ENCODE measurements around the gene UNC13C.

Gene UNC13C

GRCh38 chr15:54502416-54503075, 524.3 kb downstream of the UNC13C start:
- DNase-seq, result no peak

- no peak for DNase-seq
These were observed 526.5 kb downstream of the UNC13C start for GRCh38 chr15:54504695-54505094.

DNA sequence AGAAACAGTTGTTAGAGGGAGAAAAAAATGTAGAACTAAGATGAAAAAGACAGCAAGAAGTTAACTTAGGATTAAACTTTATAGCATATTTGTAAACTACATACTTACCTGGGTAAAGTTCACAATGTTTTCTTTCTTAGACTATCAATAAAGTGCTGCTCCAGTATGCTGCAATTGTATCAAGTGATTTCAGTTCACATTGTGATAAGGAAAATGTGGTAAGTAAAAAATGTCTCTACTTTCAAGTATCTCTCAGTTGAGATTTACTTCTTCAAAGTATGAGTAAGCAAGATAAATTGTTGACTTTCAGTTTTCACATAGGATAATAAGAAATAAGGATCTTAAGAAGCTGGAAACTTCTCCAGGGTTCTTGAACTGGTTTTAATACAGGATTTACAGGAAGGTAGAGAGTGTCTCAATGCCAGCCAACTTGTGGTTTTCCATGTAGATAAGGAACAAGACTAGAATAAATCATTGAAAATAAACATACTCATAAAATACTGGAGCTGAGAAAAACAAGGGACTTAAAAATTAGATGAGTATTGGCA, 528.8 kb downstream of the UNC13C start:
- DNase-seq, result no peak

- no peak for DNase-seq
These were observed 536.4 kb downstream of the UNC13C start for GRCh38 chr15:54514601-54515000.

DNA sequence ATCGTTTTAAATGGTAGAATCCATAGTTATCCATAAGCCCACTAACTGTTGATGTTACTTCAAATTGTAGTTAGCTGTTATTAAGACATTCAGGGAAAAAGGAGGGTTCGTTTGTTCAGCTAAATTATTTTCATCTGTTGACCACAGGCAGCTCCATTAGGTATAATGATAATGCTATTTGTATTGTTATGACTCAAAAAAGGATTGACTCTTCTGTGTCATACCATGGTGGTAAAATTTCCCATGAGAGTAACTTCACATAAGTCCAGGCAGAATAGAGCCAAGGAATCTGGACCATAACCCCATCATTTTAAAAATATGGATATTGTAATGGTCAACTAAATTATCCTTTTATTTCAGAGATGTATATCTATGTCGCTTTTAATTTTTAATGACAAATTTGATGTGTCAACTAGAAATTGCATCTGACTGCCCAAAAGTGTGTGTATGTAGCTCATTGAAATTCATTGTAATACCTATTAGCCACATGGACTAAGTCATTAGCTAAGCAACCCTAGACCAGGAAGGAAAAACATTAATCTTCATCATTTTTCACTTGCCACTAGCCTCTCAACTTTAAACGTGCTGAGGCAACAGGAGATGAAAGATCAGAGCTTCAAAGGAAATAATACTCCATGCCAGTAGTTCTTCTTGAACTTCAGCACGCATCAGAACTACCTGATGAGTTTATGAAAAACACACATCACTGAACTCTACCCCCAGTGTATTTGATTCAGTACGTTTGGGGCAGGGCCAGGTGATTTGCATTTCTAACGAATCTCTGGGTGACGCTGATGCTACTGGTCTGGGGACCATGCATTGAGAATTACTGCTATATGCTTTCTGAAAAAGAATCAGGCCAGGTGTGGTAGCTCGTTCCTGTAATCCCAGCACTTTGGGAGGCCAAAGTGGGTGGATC, 537.7 kb downstream of the UNC13C start:
- no peak for DNase-seq

GRCh38 chr15:54517366-54517765, 539.1 kb downstream of the UNC13C start:
- no peak for DNase-seq

- no peak for DNase-seq
These were observed 540.1 kb downstream of the UNC13C start for GRCh38 chr15:54518156-54518882.

- no peak for DNase-seq
These were observed 541.3 kb downstream of the UNC13C start for GRCh38 chr15:54519577-54519976.

DNA sequence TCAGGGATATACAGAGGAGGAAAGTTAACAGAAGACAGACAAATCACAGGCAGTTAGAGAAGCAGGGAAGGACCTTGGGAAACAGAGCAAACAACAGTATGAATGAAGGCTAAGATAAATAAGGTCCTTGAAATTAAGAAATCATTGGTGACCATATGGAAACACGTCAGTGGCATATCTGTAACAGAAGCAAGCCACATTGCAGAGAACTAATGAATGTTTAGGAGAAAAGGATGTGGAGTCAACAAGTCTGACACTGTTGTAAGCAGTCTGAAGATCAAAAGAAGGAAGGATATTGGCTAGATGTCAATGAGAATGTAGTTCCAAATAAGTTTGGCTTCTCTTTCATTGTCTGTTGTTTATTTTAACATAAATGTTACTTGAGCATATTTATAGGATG, 542.4 kb downstream of the UNC13C start:
- no peak for DNase-seq

GRCh38 chr15:54521206-54521605, 543.0 kb downstream of the UNC13C start:
- no peak for DNase-seq

DNA sequence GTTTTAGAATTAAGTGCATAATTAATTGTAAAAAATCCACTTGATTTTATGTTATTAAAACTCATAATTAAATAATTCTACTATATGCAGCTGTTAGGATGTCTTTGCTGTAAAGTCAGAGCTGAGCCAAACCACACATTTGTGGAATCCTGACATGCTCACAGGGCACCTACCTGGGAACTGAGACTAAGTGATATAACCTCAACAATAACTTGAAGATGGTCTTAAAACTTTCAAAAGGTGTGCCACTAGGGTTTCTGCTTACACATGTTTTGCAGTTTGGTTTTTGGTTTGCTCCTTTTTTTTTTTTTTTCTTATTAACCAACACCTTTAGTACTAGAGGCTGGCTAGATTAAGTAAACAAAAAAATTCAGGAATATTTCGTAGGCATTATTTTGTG, 549.8 kb downstream of the UNC13C start:
- DNase-seq, result no peak

DNA sequence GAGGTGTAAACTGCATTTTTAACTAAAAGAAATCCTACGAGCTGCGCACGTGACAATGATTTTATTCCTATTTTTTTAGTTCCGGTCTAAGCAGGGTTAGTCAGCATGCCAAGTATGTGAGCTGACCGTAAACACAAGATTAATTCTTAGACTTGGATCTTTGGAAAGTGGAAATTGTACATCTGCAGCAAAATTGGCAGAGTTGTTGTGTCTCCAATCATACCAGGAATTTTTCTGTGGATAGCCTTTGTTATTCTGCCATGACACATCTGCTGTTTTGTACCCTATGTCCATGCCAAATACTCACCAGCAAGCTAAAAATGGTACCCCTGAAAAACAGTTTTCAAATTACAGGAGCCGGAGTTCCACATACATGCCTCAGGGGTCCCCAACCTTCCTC, 562.5 kb downstream of the UNC13C start:
- peak; percentile 9 for DNase-seq

DNA sequence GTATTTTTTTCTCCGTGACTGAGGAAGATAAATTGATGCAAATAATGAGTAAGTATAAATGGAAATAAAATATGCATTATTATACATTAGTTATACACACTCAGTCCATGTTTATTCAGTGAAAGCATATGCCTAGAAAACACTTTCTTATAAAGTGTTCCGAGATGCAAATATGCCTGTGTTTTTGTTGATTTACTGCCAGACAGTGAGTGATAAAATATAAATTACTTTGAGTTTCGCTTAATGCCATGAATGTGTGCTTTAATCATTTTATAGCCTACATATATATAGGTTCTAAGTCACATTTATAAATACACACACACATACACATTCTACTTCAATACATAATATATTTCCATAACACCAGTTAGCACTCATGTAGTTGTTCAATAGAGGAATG, 569.2 kb downstream of the UNC13C start:
- DNase-seq, result no peak

DNA sequence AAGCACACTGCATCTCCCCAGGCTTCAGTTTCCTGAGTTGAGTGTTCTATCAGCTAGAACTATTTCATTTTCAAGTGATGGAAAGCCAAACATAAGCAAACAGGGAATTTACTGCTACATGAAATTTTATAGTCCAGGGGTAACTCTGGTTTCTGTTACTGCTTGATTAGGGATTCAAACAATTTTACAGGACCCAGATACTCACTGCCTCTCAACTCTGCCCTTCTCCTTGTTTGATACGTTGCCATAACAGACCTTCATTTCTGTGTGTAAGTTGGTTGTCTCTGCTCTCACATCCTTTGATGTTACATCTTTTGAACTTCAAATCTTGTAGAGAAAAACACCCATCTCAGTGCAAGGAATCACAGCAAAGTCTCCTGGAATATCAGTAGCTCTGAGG, 572.7 kb downstream of the UNC13C start:
- no peak for DNase-seq

GRCh38 chr15:54556231-54556630, 578.0 kb downstream of the UNC13C start:
- no peak for DNase-seq

GRCh38 chr15:54559405-54560069, 581.3 kb downstream of the UNC13C start:
- no peak for DNase-seq

DNA sequence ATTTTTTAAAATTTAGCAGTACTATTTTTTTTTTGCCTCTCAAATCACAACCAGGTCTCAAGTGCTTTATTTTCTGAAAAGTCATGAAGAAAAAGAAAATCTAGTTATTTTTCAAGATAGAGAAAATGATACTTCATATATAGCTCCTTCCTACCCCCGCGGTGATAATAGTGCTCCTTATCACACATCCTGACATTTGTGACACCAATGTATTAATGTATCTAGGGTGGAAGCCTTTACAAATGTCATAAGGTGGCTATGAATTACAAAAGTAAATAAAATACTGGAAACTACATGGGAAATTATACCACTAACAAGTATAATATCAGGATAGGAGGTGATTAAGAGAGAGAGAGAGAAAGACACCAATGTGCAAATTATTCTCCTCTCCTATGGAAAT, 582.2 kb downstream of the UNC13C start:
- DNase-seq, result no peak

GRCh38 chr15:54564166-54564565, 585.9 kb downstream of the UNC13C start:
- DNase-seq, result no peak

- DNase-seq, result peak; percentile 3
These were observed 588.4 kb downstream of the UNC13C start for GRCh38 chr15:54566654-54567053.

GRCh38 chr15:54567408-54568035, 589.3 kb downstream of the UNC13C start:
- DNase-seq, result no peak

GRCh38 chr15:54568381-54568780, 590.1 kb downstream of the UNC13C start:
- DNase-seq, result no peak

DNA sequence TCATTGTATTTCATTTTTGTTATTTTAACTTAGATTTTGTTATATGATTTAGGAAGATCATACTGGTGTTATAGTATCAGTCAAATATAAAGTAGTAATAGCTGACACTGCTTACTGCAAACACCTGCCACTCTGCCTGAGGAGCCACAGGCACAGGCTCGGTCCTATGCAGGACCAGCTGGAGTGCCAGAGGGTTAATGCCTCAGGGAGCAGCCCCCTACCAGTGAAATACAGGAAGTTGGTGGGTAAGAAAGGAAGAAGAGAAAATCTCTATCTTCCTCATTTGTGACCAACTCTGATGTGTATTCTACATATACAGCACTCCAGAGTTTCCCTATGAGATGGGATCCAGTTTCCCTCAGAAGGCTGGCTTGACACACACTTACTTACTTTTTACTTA, 593.3 kb downstream of the UNC13C start:
- DNase-seq, result no peak

Measured in fibroblast of skin of back (primary cell).